ENCODE results near the gene NCOA1.

NCOA1 gene

DNA sequence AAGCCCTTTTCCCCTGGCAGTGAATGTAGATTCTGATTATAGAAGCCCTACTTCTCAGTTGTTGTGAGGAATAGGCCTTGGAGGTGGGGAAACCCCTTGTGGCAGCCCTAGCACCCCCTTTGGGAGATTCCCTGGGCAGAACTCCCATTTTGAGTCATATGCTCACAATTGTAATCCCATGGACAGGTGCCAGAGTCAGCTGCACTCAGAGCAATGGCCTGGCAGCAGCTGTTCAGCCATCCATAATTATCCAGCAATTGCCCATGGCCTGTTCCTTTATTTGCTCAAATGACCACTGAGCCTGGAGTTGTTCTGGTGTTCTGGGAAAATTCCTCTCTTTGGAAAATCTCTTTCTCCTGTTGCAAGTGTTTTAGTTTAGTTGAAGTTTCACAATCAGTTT is 230.4 kb downstream of the NCOA1 start:
- TF ChIP-seq REST (IDR thresholded peaks at IDR 0.05; ENCODE audit: insufficient replicate concordance, low read depth): no peak
- TF ChIP-seq GABPA (IDR thresholded peaks at IDR 0.05; ENCODE audit: low read depth): no peak
- TF ChIP-seq, protein P1, sequence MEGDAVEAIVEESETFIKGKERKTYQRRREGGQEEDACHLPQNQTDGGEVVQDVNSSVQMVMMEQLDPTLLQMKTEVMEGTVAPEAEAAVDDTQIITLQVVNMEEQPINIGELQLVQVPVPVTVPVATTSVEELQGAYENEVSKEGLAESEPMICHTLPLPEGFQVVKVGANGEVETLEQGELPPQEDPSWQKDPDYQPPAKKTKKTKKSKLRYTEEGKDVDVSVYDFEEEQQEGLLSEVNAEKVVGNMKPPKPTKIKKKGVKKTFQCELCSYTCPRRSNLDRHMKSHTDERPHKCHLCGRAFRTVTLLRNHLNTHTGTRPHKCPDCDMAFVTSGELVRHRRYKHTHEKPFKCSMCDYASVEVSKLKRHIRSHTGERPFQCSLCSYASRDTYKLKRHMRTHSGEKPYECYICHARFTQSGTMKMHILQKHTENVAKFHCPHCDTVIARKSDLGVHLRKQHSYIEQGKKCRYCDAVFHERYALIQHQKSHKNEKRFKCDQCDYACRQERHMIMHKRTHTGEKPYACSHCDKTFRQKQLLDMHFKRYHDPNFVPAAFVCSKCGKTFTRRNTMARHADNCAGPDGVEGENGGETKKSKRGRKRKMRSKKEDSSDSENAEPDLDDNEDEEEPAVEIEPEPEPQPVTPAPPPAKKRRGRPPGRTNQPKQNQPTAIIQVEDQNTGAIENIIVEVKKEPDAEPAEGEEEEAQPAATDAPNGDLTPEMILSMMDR (IDR thresholded peaks at IDR 0.05; ENCODE audit: insufficient read depth, low read length): no peak
- no peak for TF ChIP-seq POLR2AphosphoS5 (IDR thresholded peaks at IDR 0.05; ENCODE audit: low read depth)
- no peak for TF ChIP-seq SPI1 (IDR thresholded peaks at IDR 0.05; ENCODE audit: borderline replicate concordance, low read depth)
- no peak for DNase-seq (ENCODE audit: low read depth in 1 of 2, low spot score in 1 of 2)
- Histone ChIP-seq H3K27me3 (ENCODE audit: insufficient read depth, poor library complexity, severe bottlenecking) (no peaks in the 10 kb centered on the region), H3K27ac (replicated peaks) (no peak overlapping the region), H3K4me3 (replicated peaks; ENCODE audit: insufficient read depth, low read length) (no peak overlapping the region)

DNA sequence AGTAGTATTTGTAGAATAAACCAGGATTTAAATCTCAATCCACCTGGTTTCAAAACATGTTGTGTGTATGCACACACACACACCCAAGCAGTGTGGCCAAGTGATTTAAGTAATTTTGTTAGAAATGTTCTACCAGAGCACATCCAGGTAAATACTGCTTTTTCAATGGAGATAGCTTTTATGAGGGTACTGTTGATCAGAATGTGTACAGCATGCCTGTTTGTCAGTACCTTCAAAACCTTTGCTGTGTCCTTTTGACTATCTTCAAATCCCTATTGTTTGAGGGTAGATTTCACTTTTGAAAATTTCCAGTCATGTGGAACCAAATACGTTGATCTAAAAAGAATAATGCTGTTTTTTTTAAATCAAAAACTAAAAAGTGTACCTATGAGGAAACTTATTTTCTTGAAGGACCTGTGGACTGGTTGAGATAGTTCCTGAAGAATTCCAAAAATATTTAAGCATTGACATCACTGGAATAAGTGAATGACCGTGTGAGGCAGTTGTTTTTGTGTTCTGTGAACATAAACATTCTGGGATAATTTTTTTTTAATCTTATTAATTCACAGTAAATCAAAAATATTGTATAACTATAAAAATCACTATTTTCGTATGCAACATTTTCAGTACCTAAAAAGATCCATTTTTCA is 231.2 kb downstream of the NCOA1 start:
- no peak for DNase-seq (ENCODE audit: low read depth in 1 of 2, low spot score in 1 of 2)
- Histone ChIP-seq H3K4me3 (replicated peaks; ENCODE audit: insufficient read depth, low read length) (no peak overlapping the region), H3K27me3 (ENCODE audit: insufficient read depth, poor library complexity, severe bottlenecking) (no peaks in the 10 kb centered on the region), H3K27ac (replicated peaks) (no peak overlapping the region)
- TF ChIP-seq REST (IDR thresholded peaks at IDR 0.05; ENCODE audit: insufficient replicate concordance, low read depth) (no peak), POLR2AphosphoS5 (IDR thresholded peaks at IDR 0.05; ENCODE audit: low read depth) (no peak)

- no peak for DNase-seq (ENCODE audit: low read depth in 1 of 2, low spot score in 1 of 2)
- Histone ChIP-seq H3K27ac (replicated peaks) (no peak overlapping the region), H3K4me3 (replicated peaks; ENCODE audit: insufficient read depth, low read length) (no peak overlapping the region), H3K27me3 (ENCODE audit: insufficient read depth, poor library complexity, severe bottlenecking) (no peaks in the 10 kb centered on the region)
- TF ChIP-seq GABPA (IDR thresholded peaks at IDR 0.05; ENCODE audit: low read depth) (no peak), SPI1 (IDR thresholded peaks at IDR 0.05; ENCODE audit: borderline replicate concordance, low read depth) (no peak), POLR2AphosphoS5 (IDR thresholded peaks at IDR 0.05; ENCODE audit: low read depth) (no peak), REST (IDR thresholded peaks at IDR 0.05; ENCODE audit: insufficient replicate concordance, low read depth) (no peak)
- TF ChIP-seq, protein P1 (IDR thresholded peaks at IDR 0.05; ENCODE audit: insufficient read depth, low read length): no peak
Observed at GRCh38 chr2:24723191-24723590, 232.1 kb downstream of the NCOA1 start.

All from HL-60 (cell line).